Measurements from ENCODE around the gene ARAP3. TPM values are rescaled to one million over a fixed set of nuclear protein-coding genes. Genes with fewer than 3 reads are reported as not detected.

ARAP3 gene
- total and polyA plus RNA-seq, 9 of the 15 experiments (the other 6 are each of a cell fraction or from before 2014, with no cell fraction given), result 0.83 to 25.7 (median 6.4) TPM

- peak; percentile 39; the same call in 1 of the 2 replicates for TF ChIP-seq JUN (IDR thresholded peaks at IDR 0.05; ENCODE audit: borderline replicate concordance, low read depth, low read length)
- TF ChIP-seq JUN (CRISPR knock-in tag; IDR thresholded peaks at IDR 0.05; ENCODE audit: borderline replicate concordance), result no peak
- TF ChIP-seq ZBTB33 (CRISPR knock-in tag; IDR thresholded peaks at IDR 0.05), result no peak
- no peak for TF ChIP-seq NFYB (IDR thresholded peaks at IDR 0.05; ENCODE audit: extremely low read depth, insufficient read length)
- TF ChIP-seq ATF3 (IDR thresholded peaks at IDR 0.05), result peak; percentile 18; the same call in 1 of the 2 replicates
- TF ChIP-seq ATF3 (CRISPR knock-in tag; conservative IDR thresholded peaks at IDR 0.05), result no peak
- TF ChIP-seq BACH1 (tag; IDR thresholded peaks at IDR 0.05), result no peak
- no peak; the same call in 1 of the 2 replicates for TF ChIP-seq JUND (IDR thresholded peaks at IDR 0.05; ENCODE audit: borderline replicate concordance, low read depth, low read length)
- no peak for TF ChIP-seq JUND (tag; IDR thresholded peaks at IDR 0.05; ENCODE audit: borderline replicate concordance, low read depth, low read length)
- peak; percentile 86 for TF ChIP-seq MYNN (IDR thresholded peaks at IDR 0.05)
- no peak for TF ChIP-seq MYNN (CRISPR knock-in tag; IDR thresholded peaks at IDR 0.05)
- peak; percentile 40; the same call in 1 of the 2 replicates for TF ChIP-seq EHMT2 (IDR thresholded peaks at IDR 0.05)
- TF ChIP-seq RUNX1 (IDR thresholded peaks at IDR 0.05; ENCODE audit: low read depth), result no peak
- TF ChIP-seq EP300 (IDR thresholded peaks at IDR 0.05; ENCODE audit: low read length), result peak; percentile 57
- no peak for TF ChIP-seq SREBF1 (IDR thresholded peaks at IDR 0.05; ENCODE audit: borderline replicate concordance, low read depth, low read length)
- peak; percentile 13; the same call in 1 of the 2 replicates for TF ChIP-seq SUPT5H (IDR thresholded peaks at IDR 0.05)
- TF ChIP-seq ZNF347 (CRISPR knock-in tag; IDR thresholded peaks at IDR 0.05; ENCODE audit: low read depth), result no peak
- TF ChIP-seq E2F4 (CRISPR knock-in tag; IDR thresholded peaks at IDR 0.05; ENCODE audit: low read depth), result no peak
- TF ChIP-seq DIDO1 (tag; IDR thresholded peaks at IDR 0.05; ENCODE audit: low read depth), result 0 out of 2 replicates have a peak, but pooled peaks have one; percentile 38
- no peak for TF ChIP-seq POU5F1 (IDR thresholded peaks at IDR 0.05; ENCODE audit: borderline replicate concordance, low read depth, low read length, partially characterized antibody)
- TF ChIP-seq MEF2D (tag; conservative IDR thresholded peaks at IDR 0.05; ENCODE audit: low read depth), result no peak
- peak in 1 of 2 experiments; percentile 40; a peak in 1 of 3 replicates for TF ChIP-seq CBX3 (IDR thresholded peaks at IDR 0.05; ENCODE audit: borderline replicate concordance in 1 of 2, low read length in 2 of 2)
- peak; percentile 62; the same call in 1 of the 2 replicates for TF ChIP-seq GTF2E2 (tag; IDR thresholded peaks at IDR 0.05)
Observed at GRCh38 chr5:141681695-141682641, at the start of gene ARAP3 (continued).

Data from K562 (cell line).